HG03139 (cell line): ENCODE data around the gene RNF2.
"Not testable (repeated sequence)": the region's sequence is repeated elsewhere in the genome, so short reads cannot be mapped to it uniquely, and the experiment has no call there.

Experiments used
- ATAC-seq: cut with Tn5 transposase; IDR thresholded peaks from one replicate; pipeline ENCODE4 v1.9.1; 2021; ENCODE audit not compliant: unreplicated experiment

Gene RNF2

DNA sequence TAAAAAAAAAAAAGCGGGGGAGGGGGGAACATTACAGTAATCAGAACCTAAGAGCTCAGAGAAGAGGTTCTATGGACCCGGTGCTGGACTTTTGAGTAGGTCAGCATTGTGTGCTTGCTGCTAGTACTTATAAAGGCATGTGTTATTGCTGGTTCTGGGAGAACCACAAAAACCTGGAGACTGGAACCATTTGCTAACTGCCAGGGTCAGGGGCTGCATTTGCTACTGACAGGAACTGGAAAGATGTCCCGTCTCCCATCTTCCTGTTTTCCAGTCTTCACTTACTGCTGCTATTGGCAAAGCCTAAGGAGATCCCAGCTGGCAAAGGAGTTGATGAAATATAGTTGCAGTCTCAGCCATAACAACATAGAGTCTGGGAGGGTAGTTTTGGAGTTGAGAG, 4.3 kb downstream of the RNF2 start:
- ATAC-seq: no peak

DNA sequence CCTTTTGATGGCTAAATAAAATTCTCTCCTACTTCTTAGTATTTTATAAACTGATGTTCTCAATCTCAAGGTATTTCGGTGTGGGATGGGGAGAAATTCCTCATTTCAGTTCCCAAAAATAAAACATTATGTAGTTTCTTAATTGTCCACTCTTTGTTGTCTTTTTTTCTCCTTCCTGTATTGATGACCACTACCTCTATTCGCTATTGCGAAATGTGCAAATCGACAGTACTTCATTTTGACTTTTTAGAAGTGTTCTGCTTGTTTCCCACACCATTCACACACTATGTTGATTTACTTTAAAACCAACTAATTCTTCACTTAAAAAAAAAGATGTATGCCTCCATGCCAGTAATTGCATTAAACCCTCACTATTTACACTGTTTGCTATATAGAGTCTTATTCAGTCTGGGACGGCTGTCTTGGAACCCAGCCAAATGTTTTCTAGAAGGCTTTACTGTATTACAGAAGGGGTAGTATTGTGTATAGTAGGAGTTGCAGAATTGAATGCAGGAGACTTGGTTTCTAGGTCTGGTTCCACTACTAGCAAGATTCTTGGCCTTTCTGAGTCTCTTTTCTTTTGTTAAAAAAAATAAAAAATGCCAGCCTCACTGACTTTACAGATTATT, 5.6 kb downstream of the RNF2 start:
- ATAC-seq: no peak

DNA sequence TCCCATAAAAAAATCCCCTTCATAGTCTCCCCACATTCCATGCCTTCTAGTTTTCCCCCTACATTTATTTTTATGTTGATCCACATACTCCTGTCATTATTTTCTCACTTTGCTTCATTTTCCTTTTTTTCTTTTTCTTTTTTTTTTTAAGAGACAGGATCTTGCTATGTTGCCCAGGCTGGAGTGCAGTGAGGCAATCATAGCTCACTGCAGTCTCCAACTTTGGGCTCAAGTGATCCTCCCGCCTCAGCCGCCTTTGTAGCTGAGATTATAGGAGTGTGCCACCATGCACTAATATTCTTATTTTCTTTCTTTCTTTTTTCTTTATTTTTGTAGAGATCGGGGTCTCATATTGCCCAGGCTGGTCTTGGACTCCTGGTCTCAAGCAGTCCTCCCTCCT, 7.8 kb downstream of the RNF2 start:
- no peak for ATAC-seq

DNA sequence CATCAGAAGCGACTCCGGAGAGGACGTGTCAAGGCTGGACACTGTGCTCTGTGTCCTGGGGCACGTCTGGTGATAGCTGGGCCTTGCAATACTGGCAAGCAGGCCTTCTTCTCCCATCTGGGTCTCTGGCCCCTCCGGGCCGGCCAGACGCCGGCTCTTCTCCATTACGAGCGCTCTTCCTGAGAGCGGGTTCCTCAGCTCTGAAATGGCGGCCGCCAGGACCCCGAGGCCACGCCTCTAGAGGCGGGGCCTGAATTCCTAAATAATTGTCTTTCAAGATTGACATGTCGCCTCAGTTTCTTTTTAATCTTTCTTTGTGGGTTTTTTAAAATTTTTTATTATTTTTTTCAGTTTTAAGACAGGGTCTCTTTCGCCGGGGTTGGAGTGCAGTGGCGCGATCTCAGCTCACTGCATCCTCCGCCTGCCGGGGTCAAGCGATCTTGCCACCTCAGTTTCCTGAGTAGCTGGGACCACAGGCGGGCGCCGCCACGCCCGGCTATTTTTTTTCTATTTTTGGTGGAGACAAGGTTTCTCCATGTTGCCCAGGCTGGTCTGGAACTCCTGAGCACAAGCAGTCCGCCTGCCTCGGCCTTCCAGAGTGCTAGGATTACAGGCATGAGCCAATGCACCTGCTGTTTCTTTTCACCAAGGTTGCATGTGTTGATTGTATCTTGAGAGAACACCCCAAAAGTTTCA, 9.2 kb downstream of the RNF2 start:
- ATAC-seq: no peak

DNA sequence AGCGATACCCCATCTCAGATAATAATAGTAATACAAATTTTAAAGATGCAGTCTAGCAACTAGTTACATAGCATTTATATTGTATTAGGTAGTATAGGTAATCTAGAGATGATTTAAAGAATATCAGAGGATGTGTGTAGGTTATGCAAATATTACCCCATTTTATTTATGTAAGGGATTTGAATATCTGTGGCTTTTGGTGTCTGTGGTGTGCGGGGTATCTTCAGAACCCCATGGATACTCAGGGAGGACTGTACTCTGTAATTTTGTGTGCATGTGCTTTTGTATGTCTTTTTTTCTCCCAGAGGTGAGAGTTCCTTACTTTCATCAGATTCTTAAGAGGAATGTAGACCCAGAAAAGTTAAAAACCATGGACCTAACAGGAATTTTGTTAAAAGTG, 12.8 kb downstream of the RNF2 start:
- ATAC-seq: peak; percentile 47

DNA sequence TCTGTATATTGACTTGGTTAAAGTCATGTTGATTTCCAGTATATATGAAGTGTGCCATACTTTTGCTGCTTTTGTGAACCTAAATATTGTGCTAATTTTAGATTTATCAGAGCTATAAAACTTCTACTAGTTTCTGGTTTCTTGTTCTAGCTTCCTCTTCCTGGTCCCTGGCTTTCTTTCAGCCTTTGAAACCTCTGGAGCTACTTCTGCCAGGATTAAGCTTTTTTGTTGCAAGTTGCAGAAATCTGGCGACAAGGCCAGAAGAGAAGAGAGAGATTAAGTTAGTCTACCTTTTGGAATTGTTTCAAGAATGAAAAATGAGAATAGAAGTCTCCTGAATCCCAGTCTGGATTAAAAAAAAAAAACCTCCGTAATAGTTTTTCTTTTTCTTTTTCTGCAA, 13.5 kb downstream of the RNF2 start:
- ATAC-seq: no peak

DNA sequence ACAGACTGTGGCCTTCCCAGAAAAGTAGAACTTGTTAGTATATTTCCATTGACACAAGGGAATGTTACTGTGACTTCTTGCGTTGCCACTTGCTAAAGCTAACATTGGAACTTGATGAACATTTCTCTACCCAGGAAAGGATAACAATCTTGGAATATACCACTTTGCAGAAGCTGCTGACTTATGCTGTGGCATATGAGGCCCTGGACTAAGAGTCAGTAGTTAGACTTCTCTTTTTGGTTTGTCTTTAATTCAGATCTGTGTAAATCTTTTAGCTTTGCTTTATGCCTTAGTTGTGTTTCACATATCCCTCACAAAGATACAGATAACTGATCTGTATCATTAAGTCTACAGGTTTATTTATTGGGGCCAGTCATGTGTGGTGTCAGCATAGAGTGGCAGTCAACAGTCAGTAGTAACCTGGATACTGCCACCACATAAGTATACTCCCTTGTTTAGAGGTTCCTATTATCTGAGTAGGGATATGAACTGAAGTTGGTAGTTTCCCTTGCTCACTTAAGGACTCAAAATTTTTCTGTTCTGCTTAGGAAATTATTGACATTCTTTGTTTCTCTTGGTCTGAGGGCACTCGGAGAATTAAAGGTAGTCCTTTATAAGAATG, 14.7 kb downstream of the RNF2 start:
- no peak for ATAC-seq

DNA sequence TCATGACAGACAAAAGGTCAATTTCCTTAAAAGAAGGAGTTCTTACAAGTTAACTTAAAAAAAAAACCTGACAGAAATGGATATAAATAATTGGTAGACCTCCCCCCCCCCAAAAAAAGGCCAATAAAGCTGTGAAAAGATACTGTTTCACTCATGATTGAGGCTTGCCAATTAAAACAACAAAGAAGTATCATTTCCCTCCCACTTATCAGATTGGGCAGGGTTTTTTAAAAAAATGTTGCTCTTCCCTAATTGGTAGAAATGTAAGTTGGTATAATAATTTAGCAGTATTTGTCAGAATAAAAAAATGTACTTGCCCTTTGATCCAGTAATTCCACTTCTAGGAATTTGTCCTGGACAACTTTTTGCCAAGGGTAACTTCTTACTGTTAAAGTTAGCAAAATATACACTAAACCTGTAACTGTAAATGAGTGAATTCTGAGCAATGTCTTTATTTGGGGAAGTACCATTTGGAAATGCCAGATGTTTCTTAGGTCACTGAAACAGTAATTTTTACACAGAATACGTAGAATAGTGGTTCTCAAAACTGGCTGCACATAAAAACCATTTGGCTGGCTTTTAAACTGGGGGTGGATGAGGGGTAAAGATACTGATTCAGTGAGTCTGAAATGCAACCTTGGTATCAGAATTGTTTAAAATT, 17.5 kb downstream of the RNF2 start:
- ATAC-seq: no peak

DNA sequence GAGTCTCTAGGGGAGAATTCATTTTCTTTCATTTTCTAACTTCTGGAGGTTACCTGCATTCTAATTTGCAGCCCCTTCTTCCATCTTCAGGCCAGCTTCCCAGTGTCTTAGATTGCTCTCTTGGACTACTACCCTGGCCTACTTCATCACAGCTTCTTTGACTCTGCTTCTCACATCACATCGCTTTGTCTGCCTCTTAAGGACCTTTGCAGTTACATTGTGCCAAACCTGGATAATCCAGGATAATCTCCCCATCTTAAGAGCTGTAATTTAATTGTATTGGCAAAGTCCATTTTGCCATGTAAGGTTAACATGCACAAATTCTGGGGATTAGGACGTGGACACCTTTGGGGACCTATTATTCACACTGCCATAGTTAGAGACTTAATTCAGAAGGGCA, 18.4 kb downstream of the RNF2 start:
- no peak for ATAC-seq

DNA sequence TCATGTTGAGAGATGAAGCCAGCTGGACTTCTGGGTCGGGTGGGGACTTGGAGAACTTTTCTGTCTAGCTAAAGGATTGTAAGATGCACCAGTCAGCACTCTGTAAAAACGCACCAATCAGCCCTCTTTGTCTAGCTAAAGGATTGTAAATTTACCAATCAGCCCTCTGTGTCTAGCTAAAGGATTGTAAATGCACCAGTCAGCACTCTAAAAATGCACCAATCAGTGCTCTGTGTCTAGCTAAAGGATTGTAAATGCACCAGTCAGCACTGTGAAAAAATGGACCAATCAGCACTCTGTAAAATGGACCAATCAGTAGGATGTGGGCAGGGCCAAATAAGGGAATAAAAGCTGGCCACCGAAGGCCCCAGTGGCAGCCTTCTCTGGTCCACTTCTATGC, 19.6 kb downstream of the RNF2 start:
- not testable (repeated sequence) for ATAC-seq

DNA sequence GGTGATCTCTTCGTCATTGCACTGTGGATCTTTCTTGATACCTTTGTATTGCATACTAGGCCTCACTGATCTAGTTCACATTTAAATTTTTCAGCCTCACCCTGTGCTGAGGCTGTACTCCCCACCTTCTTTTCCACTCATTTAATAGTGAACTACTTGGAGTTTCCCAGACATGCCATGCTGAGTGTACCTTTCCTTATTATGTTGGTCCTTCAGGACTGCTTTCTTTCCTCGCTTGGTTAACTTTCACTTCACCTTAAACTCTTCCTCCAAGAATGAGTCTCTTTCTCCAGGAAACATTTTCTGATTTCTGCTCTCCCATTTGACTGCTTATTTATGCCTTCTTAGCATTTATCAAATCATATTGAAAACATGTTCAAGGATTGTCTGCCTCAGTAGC, 20.8 kb downstream of the RNF2 start:
- ATAC-seq: no peak

DNA sequence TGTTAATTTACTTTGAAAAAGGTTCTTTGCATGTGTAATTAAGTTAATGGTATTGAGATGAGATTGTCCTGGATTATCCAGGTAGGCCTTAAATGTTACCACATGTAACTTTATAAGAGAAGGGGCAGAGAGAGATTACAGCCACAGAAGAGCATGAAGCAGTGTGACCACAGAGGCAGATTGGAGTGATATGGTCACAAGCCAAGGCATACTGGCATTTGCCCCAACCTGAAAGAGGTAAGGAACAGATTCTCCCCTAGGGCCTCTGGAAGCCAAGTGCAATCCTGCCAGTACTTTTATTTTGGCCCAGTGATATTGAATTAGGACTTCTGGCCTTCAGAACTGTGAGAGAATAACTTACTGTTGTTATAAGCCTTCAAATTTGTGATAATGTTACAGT, 23.0 kb downstream of the RNF2 start:
- ATAC-seq: no peak

DNA sequence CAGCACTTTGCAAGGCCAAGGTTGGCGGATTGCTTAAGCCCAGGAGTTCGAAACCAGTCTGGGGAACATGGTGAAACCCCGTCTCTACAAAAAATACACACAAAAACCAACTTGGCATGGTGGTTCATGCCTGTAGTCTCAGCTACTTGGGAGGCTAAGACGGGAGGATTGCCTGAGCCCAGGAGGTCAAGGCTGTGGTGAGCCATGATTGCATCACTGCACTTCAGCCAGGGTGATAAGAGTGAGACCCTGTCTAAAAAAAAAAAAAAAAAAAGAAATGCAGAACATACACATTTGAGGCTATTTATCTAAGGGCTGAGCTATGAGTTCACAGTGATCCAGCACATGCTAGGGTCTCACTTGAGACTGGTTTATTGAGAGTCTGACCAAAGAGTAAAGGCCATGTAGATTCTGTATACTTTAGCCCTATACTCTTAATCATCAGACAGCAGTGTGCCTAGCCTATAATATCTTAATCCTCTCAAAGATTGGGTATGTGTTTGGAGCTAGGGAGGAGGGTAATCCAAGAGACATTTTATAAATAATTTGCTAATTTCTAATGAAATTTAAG, 23.9 kb downstream of the RNF2 start:
- no peak for ATAC-seq

DNA sequence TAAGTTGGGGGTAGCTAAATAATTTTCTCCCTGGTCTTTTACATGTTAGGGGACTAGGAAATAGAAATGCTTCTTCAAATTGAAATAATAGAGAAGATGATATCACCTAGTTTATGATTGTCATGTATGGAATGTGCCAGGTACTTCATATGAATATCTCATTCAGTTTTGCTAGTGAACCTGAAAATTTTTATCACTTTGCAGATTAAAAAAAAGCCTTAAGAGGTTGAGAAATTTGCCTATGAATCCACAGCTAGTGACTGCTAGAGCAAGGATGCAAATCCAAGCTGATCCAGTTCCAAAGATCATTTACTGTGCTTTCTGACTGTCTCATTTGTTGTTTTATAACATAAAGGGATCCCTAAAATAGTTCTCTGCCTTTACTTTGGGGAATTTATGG, 24.7 kb downstream of the RNF2 start:
- ATAC-seq: no peak

DNA sequence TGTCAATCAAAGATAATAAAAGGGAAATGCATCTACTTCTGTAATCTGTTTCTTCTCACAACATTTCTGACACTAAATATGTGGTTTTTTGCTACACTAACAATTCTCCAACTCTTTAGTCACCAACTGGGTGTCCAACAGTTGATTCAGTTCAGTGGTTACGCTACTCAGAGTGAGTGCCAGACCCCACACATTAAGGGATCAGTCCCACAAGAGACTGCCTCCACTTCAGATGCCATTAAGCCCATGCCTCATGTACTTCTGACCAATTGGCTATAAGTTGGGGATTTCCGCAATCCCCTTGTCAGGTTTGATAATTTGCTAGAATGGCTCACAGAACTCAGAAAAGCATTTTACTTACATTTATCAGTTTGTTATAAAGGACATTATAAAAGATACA, 28.4 kb downstream of the RNF2 start:
- no peak for ATAC-seq

DNA sequence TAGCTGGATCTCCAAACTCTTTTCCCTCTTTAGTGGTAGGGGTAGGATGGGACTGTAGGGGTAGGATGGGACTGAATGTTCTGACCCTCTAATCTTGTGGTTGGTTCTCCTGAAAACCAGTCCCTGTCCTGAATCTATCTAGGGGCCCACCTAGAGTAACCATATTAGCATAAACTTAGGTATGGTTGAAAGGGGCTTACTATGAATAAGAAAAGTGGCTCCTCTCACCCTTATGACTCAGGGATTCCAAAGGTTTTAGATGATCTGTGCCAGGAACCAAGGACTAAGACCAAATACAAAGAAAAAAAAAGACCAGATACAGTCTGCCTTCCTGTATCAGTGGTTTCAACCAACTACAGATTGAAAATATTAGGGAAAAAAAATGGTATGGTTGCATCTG, 28.9 kb downstream of the RNF2 start:
- ATAC-seq: no peak

DNA sequence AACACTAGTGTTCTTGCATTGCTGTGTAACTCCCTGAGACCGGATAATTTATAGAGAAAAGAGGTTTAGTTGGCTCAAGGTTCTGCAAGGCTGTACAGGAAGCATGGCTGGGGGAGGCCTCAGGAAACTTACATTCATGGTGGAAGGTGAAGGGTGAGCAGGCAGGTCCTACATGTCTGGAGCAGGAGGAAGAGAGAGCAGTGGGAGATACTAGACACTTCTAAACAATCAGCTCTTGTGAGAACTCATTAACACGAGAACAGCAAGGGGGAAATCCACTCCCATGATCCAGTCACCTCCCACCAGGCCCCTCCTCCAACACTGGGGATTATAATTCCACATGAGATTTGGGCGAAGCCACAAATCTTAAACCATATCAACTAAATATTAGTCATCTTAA, 30.1 kb downstream of the RNF2 start:
- no peak for ATAC-seq

DNA sequence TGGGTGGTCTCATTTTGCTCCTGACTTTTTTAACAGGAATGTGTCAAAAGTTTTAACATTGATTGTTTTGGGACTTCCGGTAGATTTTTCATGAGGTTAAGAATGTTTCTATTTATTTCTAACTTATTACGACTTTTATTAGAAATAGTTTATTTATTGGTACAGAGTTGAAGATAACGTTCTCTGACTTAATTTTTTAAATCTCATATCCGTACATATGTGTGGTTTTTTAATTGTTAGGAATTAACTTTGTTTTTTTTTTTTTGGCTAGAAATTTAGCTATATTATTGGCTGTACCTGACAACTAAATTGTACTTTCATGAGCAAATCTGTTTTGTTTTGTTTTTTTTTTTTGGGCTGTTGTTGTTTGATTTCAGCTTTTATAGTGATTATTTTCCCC, 32.0 kb downstream of the RNF2 start:
- no peak for ATAC-seq

DNA sequence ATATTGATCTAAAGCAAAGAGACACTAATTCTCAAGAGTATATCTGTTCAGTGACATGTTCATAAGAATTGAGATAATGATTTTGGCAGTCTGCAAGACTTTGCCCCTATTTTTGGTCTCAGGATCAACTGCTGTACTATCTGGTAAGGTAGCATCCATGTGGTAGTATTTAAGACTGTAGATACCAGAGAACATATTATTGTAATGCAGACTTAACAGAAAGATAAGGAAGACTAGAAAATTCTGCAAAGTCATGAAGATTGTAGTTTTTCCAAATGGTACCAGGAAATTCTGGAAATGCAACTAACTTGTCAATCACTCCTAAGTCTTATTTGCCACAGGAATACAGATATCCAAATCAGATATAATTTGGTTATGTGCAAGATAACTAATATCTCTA, 35.1 kb downstream of the RNF2 start:
- no peak for ATAC-seq

DNA sequence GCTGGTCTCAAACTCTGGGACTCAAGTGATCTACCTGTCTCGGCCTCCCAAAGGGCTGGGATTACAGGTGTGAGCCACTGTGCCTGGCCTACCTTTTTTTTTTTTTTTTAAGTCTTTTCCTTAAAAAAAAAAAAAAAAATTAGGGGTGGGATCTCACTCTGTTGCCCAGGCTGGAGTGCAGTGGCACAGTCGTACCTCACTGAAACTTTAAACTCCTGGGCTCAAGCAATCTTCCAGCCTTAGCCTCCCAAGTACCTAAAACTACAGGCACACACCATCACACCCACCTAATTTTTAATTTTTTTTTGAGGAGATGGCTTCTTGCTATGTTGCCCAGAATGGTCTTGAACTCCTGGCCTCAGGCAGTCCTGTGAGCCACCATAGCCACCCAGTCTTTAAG, 38.5 kb downstream of the RNF2 start:
- ATAC-seq: no peak

DNA sequence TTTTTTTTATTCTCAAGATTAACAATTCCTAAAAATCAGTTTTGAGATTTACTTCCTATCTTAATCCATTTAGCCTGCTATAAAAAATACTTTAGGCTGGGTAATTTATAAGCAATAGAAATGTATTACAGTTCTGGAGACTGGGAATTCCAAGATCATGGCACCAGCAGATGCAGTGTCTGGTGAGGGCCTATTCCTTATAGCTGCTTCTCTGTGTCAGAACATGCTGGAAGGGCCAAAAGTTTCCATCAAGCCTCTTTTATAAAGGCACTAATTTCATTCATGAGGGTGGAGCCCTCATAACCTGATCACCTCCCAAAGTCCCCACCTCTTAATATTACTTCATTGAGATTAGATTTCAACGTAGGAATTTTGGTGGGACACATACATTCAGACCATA, 41.7 kb downstream of the RNF2 start:
- ATAC-seq: no peak

DNA sequence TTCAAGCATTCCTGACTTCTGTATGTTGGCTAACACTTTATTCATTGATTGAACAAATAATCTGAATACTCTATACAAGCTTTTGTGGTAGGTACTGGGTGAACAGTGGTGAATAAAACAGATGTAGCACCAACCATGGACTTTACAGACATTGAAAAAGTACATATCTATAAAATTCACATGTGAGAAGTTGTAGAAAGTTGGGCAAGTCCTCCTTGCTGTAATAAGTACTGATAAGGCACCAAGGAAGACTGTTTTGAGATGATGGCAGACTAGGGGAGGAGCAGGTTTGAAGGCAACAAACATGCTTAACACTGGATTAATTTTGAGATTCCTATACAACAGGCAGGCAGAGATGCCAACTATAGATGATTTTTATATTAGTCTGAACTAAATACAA, 42.4 kb downstream of the RNF2 start:
- ATAC-seq: no peak
